ENCODE results near the gene MYT1.

- TF ChIP-seq CTCF (conservative IDR thresholded peaks at IDR 0.05) (no peak), ZFX (IDR thresholded peaks at IDR 0.05) (no peak)
These were observed 62.7 kb downstream of the MYT1 start for GRCh38 chr20:64226686-64227580.
